Lower lobe of right lung (tissue), 2 donors: ENCODE measurements around the gene BABAM2. TPM values are rescaled to one million over a fixed set of nuclear protein-coding genes. Genes with fewer than 3 reads are reported as not detected.

Source experiments
- ATAC-seq, 2 donors: fragments of 200-7000 bp; cut with Tn5 transposase; one replicate each; pipeline ENCODE4 v1.9.1; 2020 to 2022; ENCODE audit warnings: mild to moderate bottlenecking in 2 of 2, moderate library complexity in 2 of 2
- DNase-seq: peaks from one replicate; pipeline ENCODE4 v3.0.0-alpha.2; 2020
- H3K27ac ChIP-seq: fragments of 200-600 bp; one replicate; pipeline ENCODE4 v1.8.0; 2022
- H3K27me3 ChIP-seq: fragments of 200-600 bp; one replicate; pipeline ENCODE4 v1.8.0; 2022; ENCODE audit warnings: low read depth
- H3K36me3 ChIP-seq: fragments of 200-600 bp; one replicate; pipeline ENCODE4 v1.8.0; 2022; ENCODE audit warnings: mild to moderate bottlenecking
- H3K4me1 ChIP-seq: fragments of 200-600 bp; one replicate; pipeline ENCODE4 v1.8.0; 2022
- H3K4me3 ChIP-seq: fragments of 200-600 bp; one replicate; pipeline ENCODE4 v1.8.0; 2022; ENCODE audit warnings: mild to moderate bottlenecking
- H3K9me3 ChIP-seq: fragments of 200-600 bp; one replicate; pipeline ENCODE4 v1.8.0; 2022
- CTCF ChIP-seq: fragments of 200-600 bp; IDR thresholded peaks from one replicate; pipeline ENCODE4 v1.8.0; 2022; ENCODE audit warnings: antibody characterized with exemption, mild to moderate bottlenecking
- intact Hi-C: fragments of 100-400 bp; cut with DNase I; formaldehyde crosslinking; loops from one replicate; pipeline ENCODE4 v1.11.0; 2022
- total RNA-seq: library from RNA; stranded (reverse); fragmentation: NEBNext Ultra II Directional; extraction: Animal tissue kit (Norgen Biotek cat#: 25700); gene quantifications from one replicate; pipeline ENCODE4 v1.2.1, GENCODE V29; 2021
- donor health status: DM: no; HTN: yes; CAD: no; lungs with severe emphysema.

The BABAM2 gene
- total RNA-seq, 1 donor from 2014 or later = 39.5 TPM

GRCh38 chr2:28322051-28322450 is 431.5 kb downstream of the BABAM2 start:
- H3K4me1 ChIP-seq = peaks cover 9% of the 10 kb centered on the region
- no peak overlapping the region for H3K27ac ChIP-seq
- H3K9me3 ChIP-seq = no peaks in the 10 kb centered on the region
- no peak overlapping the region for H3K4me3 ChIP-seq
- TF ChIP-seq CTCF = no peak
- H3K36me3 ChIP-seq = no peaks in the 10 kb centered on the region
- ATAC-seq = no peak
- no peaks in the 10 kb centered on the region for H3K27me3 ChIP-seq
- DNase-seq = no peak
- intact Hi-C loops = no loop called here

GRCh38 chr2:28322456-28322855 is 431.9 kb downstream of the BABAM2 start:
- TF ChIP-seq CTCF = no peak
- intact Hi-C loops = no loop called here
- no peak for ATAC-seq
- DNase-seq = no peak
- Histone ChIP-seq H3K4me3 (no peak overlapping the region), H3K27me3 (no peaks in the 10 kb centered on the region), H3K4me1 (peaks cover 13% of the 10 kb centered on the region), H3K36me3 (no peaks in the 10 kb centered on the region), H3K9me3 (no peaks in the 10 kb centered on the region), H3K27ac (no peak overlapping the region)

DNA sequence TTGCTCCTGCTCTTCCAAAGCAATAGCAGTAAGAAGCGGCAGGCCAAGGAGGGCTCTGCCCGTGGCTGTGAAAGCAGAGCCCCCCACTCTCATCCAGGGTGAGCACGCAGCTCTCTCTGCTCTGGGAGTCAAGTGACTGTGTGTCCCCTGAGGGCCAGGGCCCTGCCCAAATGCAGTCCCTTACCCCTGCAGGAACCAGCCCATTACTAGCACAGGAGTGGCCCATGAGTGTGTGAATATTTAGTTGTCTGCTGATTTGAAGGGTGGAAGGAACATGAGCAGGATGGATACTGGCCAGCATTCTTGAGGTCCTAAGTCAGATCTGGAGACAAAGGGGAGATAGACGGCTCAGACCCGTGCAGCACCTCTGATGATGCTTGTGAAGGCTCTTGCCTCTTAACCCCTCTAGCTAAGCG is 432.5 kb downstream of the BABAM2 start:
- H3K36me3 ChIP-seq = no peaks in the 10 kb centered on the region
- ATAC-seq (no peak), DNase-seq (no peak)
- no peak for TF ChIP-seq CTCF
- H3K27me3 ChIP-seq = no peaks in the 10 kb centered on the region
- peaks cover 18% of the 10 kb centered on the region for H3K4me1 ChIP-seq
- intact Hi-C loops = no loop called here
- H3K9me3 ChIP-seq = no peaks in the 10 kb centered on the region
- H3K27ac ChIP-seq = no peak overlapping the region
- H3K4me3 ChIP-seq = no peak overlapping the region

DNA sequence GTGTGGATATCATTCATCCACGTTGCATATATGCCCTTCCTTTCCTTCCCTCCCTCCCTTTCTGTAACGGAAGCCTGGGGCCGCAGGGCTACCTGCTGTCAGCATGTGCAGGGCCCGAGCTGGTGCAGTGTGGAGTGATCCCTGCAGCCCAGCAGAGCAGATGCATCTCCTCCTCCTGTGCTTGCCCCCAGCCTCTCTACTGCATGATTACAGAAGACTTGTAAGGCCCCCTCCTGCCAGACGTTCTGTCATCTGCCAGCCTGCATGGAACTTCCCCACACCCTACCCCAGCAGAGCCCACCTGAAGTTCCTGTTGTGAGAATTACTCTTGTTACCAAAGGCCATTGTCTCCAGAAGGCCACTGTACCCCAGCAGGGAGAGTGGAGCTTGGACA is 434.6 kb downstream of the BABAM2 start:
- DNase-seq (no peak), ATAC-seq (no peak)
- Histone ChIP-seq H3K4me1 (peaks cover 21% of the 10 kb centered on the region), H3K36me3 (no peaks in the 10 kb centered on the region), H3K4me3 (no peak overlapping the region), H3K9me3 (no peaks in the 10 kb centered on the region), H3K27ac (no peak overlapping the region), H3K27me3 (no peaks in the 10 kb centered on the region)
- no peak for TF ChIP-seq CTCF
- intact Hi-C loops = no loop called here

DNA sequence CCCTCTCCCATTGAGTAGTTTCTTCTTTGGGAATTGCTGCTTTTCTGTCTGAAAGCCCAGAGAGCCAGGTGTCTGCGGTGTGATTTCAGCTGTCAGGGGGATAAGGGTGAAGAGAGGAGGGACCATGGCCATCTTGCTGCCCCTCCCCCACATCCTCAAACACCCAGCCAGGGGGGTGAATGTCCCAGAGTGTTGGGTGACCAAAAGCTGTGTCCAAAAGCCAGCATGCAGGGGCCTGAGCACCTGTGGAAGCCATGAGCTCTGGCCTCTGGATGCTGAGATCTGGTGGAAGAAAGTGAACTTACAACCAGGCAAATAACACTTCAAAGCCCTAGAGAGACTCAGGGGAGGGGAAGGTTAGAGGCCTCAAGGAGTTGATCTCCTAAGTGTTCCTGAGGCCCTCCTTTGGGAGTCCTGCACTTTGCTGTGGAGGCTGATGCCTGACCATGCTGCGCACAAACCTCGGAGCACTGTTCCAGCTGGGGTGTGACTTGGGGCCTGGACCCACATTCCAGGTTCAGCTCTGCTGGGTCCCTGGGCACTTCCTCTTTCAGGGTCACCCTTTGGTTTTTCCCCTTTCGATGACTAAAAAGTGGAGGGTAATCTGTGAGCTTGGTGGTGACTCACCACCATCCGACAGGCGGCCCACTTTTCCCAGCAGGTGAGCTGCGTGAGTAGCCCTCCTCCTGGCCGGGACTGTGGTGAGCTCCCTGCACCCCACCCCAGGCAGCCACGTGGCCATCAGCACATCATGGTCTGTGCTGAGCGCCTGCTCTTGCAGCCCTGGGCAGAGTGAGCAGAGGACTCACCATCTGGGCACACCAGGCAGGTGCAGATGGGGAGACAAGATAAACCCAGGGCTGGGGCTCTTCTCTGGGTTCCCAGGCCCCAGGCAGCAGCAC is 435.3 kb downstream of the BABAM2 start:
- no peaks in the 10 kb centered on the region for H3K27me3 ChIP-seq
- H3K4me3 ChIP-seq = no peak overlapping the region
- ATAC-seq (no peak), DNase-seq (no peak)
- peaks cover 21% of the 10 kb centered on the region for H3K4me1 ChIP-seq
- intact Hi-C loops = no loop called here
- no peaks in the 10 kb centered on the region for H3K9me3 ChIP-seq
- no peak overlapping the region for H3K27ac ChIP-seq
- H3K36me3 ChIP-seq = no peaks in the 10 kb centered on the region
- no peak for TF ChIP-seq CTCF
